GM10266 (cell line): Measurements from ENCODE around the gene MFSD6.
"Not testable (repeated sequence)": the region's sequence is repeated elsewhere in the genome, so short reads cannot be mapped to it uniquely, and the experiment has no call there.

Experiments used
- DNase-seq: peaks from one replicate; pipeline ENCODE4 v3.0.0; 2012; ENCODE audit errors: extremely low spot score
- CTCF ChIP-seq: IDR thresholded peaks from 2 replicates; pipeline ENCODE4 v1.5.1; 2012; ENCODE audit warnings: mild to moderate bottlenecking, low read depth; ENCODE audit not compliant: control insufficient read depth, insufficient read depth; ENCODE audit errors: missing control alignments

Gene MFSD6

GRCh38 chr2:190465060-190465459 is 56.9 kb downstream of the MFSD6 start:
- no peak for TF ChIP-seq CTCF
- DNase-seq: no peak

- no peak for DNase-seq
- no peak for TF ChIP-seq CTCF
These were observed 58.8 kb downstream of the MFSD6 start for GRCh38 chr2:190466819-190467446.

GRCh38 chr2:190467575-190468083 is 59.5 kb downstream of the MFSD6 start:
- no peak for TF ChIP-seq CTCF
- DNase-seq: no peak

GRCh38 chr2:190468354-190468753 is 60.2 kb downstream of the MFSD6 start:
- not testable (repeated sequence) for DNase-seq

- TF ChIP-seq CTCF: no peak
- no peak for DNase-seq
These were observed 60.8 kb downstream of the MFSD6 start for GRCh38 chr2:190468814-190469569.

- TF ChIP-seq CTCF: no peak
- DNase-seq: no peak
These were observed 61.6 kb downstream of the MFSD6 start for GRCh38 chr2:190469771-190470170.

- TF ChIP-seq CTCF: no peak
These were observed 62.2 kb downstream of the MFSD6 start for GRCh38 chr2:190470256-190470826.

More at GRCh38 chr2:190470256-190470826, 62.2 kb downstream of the MFSD6 start:
- no peak for DNase-seq
